Measurements from ENCODE around the gene PSMA1.
A peak's percentile ranks its signal among the peaks of the same experiment; 100 is the strongest.

DNA sequence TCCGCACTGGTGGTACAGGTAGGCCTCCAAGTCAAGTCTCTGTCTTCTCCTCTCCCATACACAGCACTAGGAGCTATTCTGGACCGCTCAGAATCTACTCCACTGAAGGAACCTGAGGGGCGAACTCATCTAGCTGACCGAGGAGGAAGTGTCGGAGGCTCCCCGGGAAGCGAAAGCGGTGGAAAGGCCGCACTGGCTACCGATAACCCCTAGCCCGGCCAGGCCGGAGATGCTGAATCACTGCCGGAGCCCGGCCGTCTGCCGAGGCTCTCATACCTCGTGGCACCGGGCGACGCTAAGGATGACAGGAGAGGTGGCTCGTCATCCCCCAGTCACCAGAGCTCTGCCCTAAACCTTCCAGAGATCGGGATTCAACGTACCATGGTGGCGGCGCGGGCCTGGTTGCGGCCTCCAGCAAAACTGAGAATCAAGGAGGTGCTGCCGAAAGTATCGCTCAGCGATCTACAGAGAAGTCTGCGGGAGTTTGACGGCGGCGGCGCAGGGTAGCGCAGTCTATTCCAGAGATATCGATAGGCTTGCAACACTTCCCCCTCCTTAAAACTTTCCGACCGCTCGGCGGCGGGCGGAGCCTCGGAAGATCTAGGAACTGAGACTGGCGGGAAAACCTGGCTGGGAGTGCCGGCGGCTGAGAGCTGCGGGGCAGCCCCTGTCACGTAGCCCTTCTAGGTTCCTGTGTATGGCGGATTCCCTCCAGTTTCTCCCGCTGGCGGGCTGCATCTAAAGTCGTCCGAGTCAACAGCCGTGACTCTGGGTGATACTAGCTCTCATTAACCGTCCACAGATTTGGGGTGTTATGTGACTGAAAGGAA is at the start of gene PSMA1:
- peak; percentile 53 to 91 (median 61) for TF ChIP-seq CTCF (IDR thresholded peaks at IDR 0.05)
- peak; percentile 71 for TF ChIP-seq POLR2A (IDR thresholded peaks at IDR 0.05)
- peak; percentile 77 to 87 (median 79) for TF ChIP-seq POLR2AphosphoS5 (IDR thresholded peaks at IDR 0.05)
- no peak for TF ChIP-seq EP300 (IDR thresholded peaks at IDR 0.05; ENCODE audit: low read depth)

Data from transverse colon (tissue), 4 donors.